Endothelial cell of umbilical vein (primary cell): ENCODE results near the gene PRKG1. TPM values are rescaled to one million over a fixed set of nuclear protein-coding genes. Genes with fewer than 3 reads are reported as not detected.

Experiments
- BruUV-seq: library from RNA; stranded (reverse); fragments of 400-500 nt; replicated peaks from 2 replicates; lab custom pipeline; 2021; lab: Mats Ljungman, UMichigan
- CTCF ChIA-PET: fragments of 300-600, 350-600 bp; sonication (Branson Sonifier 250); formaldehyde crosslinking; loops from one replicate; lab custom pipeline; 2021; ENCODE audit warnings: antibody characterized with exemption, inconsistent platforms; lab: Charles Lee
- POLR2A ChIA-PET: fragments of 300-600, 350-600 bp; sonication (Branson Sonifier 250); formaldehyde crosslinking; loops from one replicate; lab custom pipeline; 2021; ENCODE audit warnings: antibody characterized with exemption, inconsistent platforms; lab: Charles Lee
- DNase-seq: peaks from one replicate; pipeline ENCODE4 v3.0.0-alpha.2; 2011; ENCODE audit warnings: low read depth, low spot score
- FAIRE-seq: peaks from 2 replicates; lab custom pipeline; 2011; peaks lifted over from hg19 to GRCh38; lab: Jason Lieb, UNC
- H2AFZ ChIP-seq: 2 replicates; pipeline ENCODE4 v1.6.0; 2012; ENCODE audit warnings: low read depth, low read length, control low read depth, inconsistent platforms
- H3K27ac ChIP-seq: 2 replicates; pipeline ENCODE4 v1.5.1; 2011; ENCODE audit warnings: low read depth, mild to moderate bottlenecking, control low read depth, low read length, moderate library complexity; ENCODE audit not compliant: insufficient read depth
- H3K27me3 ChIP-seq, 2 experiments: 2 replicates each; pipeline versions ENCODE4 v1.6.0 to v1.6.1; 2011; ENCODE audit warnings: low read length in 2 of 2, mixed read lengths in 1 of 2; ENCODE audit not compliant: control insufficient read depth in 2 of 2, insufficient read depth in 2 of 2
- H3K36me3 ChIP-seq, 2 experiments: 2 replicates in 1 of 2; 3 replicates in 1 of 2; pipeline ENCODE4 v1.5.1; 2011; ENCODE audit warnings: low read length in 2 of 2, mild to moderate bottlenecking in 1 of 2, moderate library complexity in 1 of 2; ENCODE audit not compliant: control insufficient read depth in 2 of 2, insufficient read depth in 2 of 2; ENCODE audit errors: extremely low read depth in 1 of 2
- H3K4me1 ChIP-seq: 3 replicates; pipeline ENCODE4 v1.5.1; 2011; ENCODE audit warnings: mild to moderate bottlenecking, low read length; ENCODE audit not compliant: control insufficient read depth, insufficient read depth; ENCODE audit errors: extremely low read depth
- H3K4me2 ChIP-seq: 2 replicates; pipeline ENCODE4 v1.6.1; 2011; ENCODE audit warnings: low read length, control low read depth, mixed read lengths; ENCODE audit not compliant: insufficient read depth
- H3K4me3 ChIP-seq, 3 experiments: fragments of 200-600 bp in 1 of 3; sonication (generic), shearing (Covaris generic) in 1 of 3; replicated peaks in 1 of 3; 2 replicates each; pipeline ENCODE4 v1.5.1; 2011 to 2016; ENCODE audit warnings: control low read depth in 3 of 3, low read length in 3 of 3, mild to moderate bottlenecking in 2 of 3, inconsistent platforms in 1 of 3, low read depth in 1 of 3, moderate library complexity in 1 of 3; ENCODE audit not compliant: insufficient read depth in 1 of 3
- H3K79me2 ChIP-seq: 2 replicates; pipeline ENCODE4 v1.6.0; 2012; ENCODE audit warnings: low read length, inconsistent platforms; ENCODE audit not compliant: control insufficient read depth, insufficient read depth
- H3K9ac ChIP-seq: replicated peaks from 2 replicates; pipeline ENCODE3; 2011; ENCODE audit warnings: low read length, control low read depth; ENCODE audit not compliant: insufficient read depth; ENCODE audit errors: extremely low read depth
- H3K9me1 ChIP-seq: replicated peaks from 3 replicates; pipeline ENCODE4 v1.6.0; 2011; ENCODE audit warnings: mild to moderate bottlenecking, low read length; ENCODE audit not compliant: control insufficient read depth, insufficient read depth; ENCODE audit errors: extremely low read depth
- H3K9me3 ChIP-seq: replicated peaks from 2 replicates; pipeline ENCODE4 v1.5.1; 2012; ENCODE audit warnings: low read length, inconsistent platforms; ENCODE audit not compliant: control insufficient read depth, insufficient read depth
- H4K20me1 ChIP-seq: replicated peaks from 2 replicates; pipeline ENCODE3; 2011; ENCODE audit warnings: mild to moderate bottlenecking, low read length; ENCODE audit not compliant: control insufficient read depth, insufficient read depth; ENCODE audit errors: extremely low read depth
- CTCF ChIP-seq, 2 donors: IDR thresholded peaks; 1 replicate in 1 of 2; 2 replicates in 1 of 2; pipeline ENCODE4 v1.5.1; 2011; ENCODE audit warnings: low read length in 2 of 2, mild to moderate bottlenecking in 2 of 2, moderate library complexity in 2 of 2, control low read depth in 1 of 2, inconsistent platforms in 1 of 2, low read depth in 1 of 2; ENCODE audit not compliant: insufficient read depth in 1 of 2; ENCODE audit errors: extremely low read depth in 1 of 2
- EZH2 ChIP-seq: IDR thresholded peaks from 2 replicates; pipeline ENCODE4 v1.6.1; 2012; ENCODE audit warnings: borderline replicate concordance, low read depth, mild to moderate bottlenecking, moderate library complexity, low read length, inconsistent platforms; ENCODE audit not compliant: severe bottlenecking
- FOS ChIP-seq: IDR thresholded peaks from 2 replicates; pipeline ENCODE4 v1.6.1; 2011; ENCODE audit warnings: mild to moderate bottlenecking, low read length, moderate library complexity, borderline replicate concordance; ENCODE audit not compliant: insufficient read depth
- GATA2 ChIP-seq: IDR thresholded peaks from 2 replicates; pipeline ENCODE4 v1.7.0; 2011; ENCODE audit warnings: low read depth, mild to moderate bottlenecking, moderate library complexity, mixed read lengths, low read length; ENCODE audit not compliant: insufficient read length, insufficient read depth
- JUN ChIP-seq: IDR thresholded peaks from 2 replicates; pipeline ENCODE4 v1.6.1; 2011; ENCODE audit warnings: borderline replicate concordance, low read depth; ENCODE audit not compliant: insufficient read length, insufficient read depth
- MAX ChIP-seq: IDR thresholded peaks from 2 replicates; pipeline ENCODE4 v1.6.1; 2011; ENCODE audit not compliant: insufficient read depth, insufficient read length
- MYC ChIP-seq: IDR thresholded peaks from one replicate; pipeline ENCODE4 v1.6.1; 2011; ENCODE audit warnings: mild to moderate bottlenecking, low read depth, low read length
- POLR2A ChIP-seq: IDR thresholded peaks from 2 replicates; pipeline ENCODE4 v1.6.1; 2012; ENCODE audit warnings: low read depth, mild to moderate bottlenecking, control low read depth, low read length
- POLR2AphosphoS5 ChIP-seq: IDR thresholded peaks from 2 replicates; pipeline ENCODE4 v1.6.1; 2012; ENCODE audit warnings: low read depth, mild to moderate bottlenecking, control low read depth, low read length, moderate library complexity; ENCODE audit not compliant: insufficient read depth
- dilution Hi-C: fragments of 300-500 bp; cut with MboI; formaldehyde crosslinking; loops from one replicate; pipeline ENCODE4 v1.15.0; 2019; ENCODE audit warnings: low sequenced_read_pairs; ENCODE audit not compliant: extremely low pct_ligation_motif_present
- intact Hi-C: fragments of 100-400 bp; cut with micrococcal nuclease; formaldehyde crosslinking; loops from one replicate; pipeline ENCODE4 v1.10.0; 2022
- polyA plus RNA-seq, 4 experiments: library from polyadenylated mRNA; depleted of rRNA in 3 of 4; stranded (reverse) in 3 of 4; unstranded in 1 of 4; fragments of >200 nt; gene quantifications; 2 replicates each; pipeline versions ENCODE4 v1.2.1 to v1.2.3, GENCODE V29; 2011 to 2012; ENCODE audit warnings: missing spikeins in 1 of 4
- total RNA-seq: library from RNA; stranded (reverse); gene quantifications from 2 replicates; pipeline ENCODE4 v1.2.3, GENCODE V29; 2021

PRKG1 gene
- total and polyA plus RNA-seq, 2 donors (not counting 3 experiments of a cell fraction or from before 2014, with no cell fraction given), result 0.01 to 0.18 TPM

GRCh38 chr10:51285601-51286000 lies 211.3 kb downstream of the PRKG1 start:
- dilution Hi-C loops, result no loop called here
- H3K27me3 ChIP-seq, result no peaks in the 10 kb centered on the region
- H3K4me1 ChIP-seq, result no peaks in the 10 kb centered on the region
- H2AFZ ChIP-seq, result no peak overlapping the region
- H3K27ac ChIP-seq, result no peak overlapping the region
- H3K9me1 ChIP-seq, result no peaks in the 10 kb centered on the region
- H3K9ac ChIP-seq, result no peak overlapping the region
- no peak overlapping the region for H3K4me3 ChIP-seq
- TF ChIP-seq POLR2AphosphoS5 (no peak), POLR2A (no peak), EZH2 (no peak), JUN (no peak)
- H3K4me2 ChIP-seq, result no peak overlapping the region
- no peaks in the 10 kb centered on the region for H3K36me3 ChIP-seq
- no peaks in the 10 kb centered on the region for H3K79me2 ChIP-seq
- CTCF ChIA-PET, result no interaction called here
- H4K20me1 ChIP-seq, result no peaks in the 10 kb centered on the region
- no TSS peak for BruUV-seq
- intact Hi-C loops, result no loop called here
- FAIRE-seq (no peak), DNase-seq (no peak)
- no peaks in the 10 kb centered on the region for H3K9me3 ChIP-seq
- POLR2A ChIA-PET, result no interaction called here

- Histone ChIP-seq H3K27ac (no peak overlapping the region), H3K9me3 (no peaks in the 10 kb centered on the region), H3K4me1 (no peaks in the 10 kb centered on the region), H3K9ac (no peak overlapping the region), H2AFZ (no peak overlapping the region), H3K79me2 (no peaks in the 10 kb centered on the region), H4K20me1 (no peaks in the 10 kb centered on the region), H3K36me3 (no peaks in the 10 kb centered on the region), H3K27me3 (no peaks in the 10 kb centered on the region), H3K4me3 (no peak overlapping the region), H3K9me1 (no peaks in the 10 kb centered on the region), H3K4me2 (no peak overlapping the region)
- TF ChIP-seq CTCF (IDR thresholded peaks at IDR 0.05; ENCODE audit: extremely low read depth in 1 of 2, insufficient read depth in 1 of 2, low read depth in 1 of 2, low read length in 2 of 2), result no peak
- TF ChIP-seq MYC, result no peak
- no peak for TF ChIP-seq FOS
- TF ChIP-seq JUN, result no peak
- no peak for TF ChIP-seq POLR2A
- no peak for TF ChIP-seq GATA2
- TF ChIP-seq MAX, result no peak
- TF ChIP-seq POLR2AphosphoS5, result no peak
- TF ChIP-seq EZH2, result no peak
- intact Hi-C loops, result no loop called here
- ChIA-PET POLR2A (no interaction called here), CTCF (no interaction called here)
- no TSS peak for BruUV-seq
- DNase-seq, result no peak
- FAIRE-seq, result no peak
- dilution Hi-C loops, result no loop called here
These were observed 214.2 kb downstream of the PRKG1 start for GRCh38 chr10:51288511-51288910.
